ENCODE data around the gene ZNF335.

The ZNF335 gene, protein sequence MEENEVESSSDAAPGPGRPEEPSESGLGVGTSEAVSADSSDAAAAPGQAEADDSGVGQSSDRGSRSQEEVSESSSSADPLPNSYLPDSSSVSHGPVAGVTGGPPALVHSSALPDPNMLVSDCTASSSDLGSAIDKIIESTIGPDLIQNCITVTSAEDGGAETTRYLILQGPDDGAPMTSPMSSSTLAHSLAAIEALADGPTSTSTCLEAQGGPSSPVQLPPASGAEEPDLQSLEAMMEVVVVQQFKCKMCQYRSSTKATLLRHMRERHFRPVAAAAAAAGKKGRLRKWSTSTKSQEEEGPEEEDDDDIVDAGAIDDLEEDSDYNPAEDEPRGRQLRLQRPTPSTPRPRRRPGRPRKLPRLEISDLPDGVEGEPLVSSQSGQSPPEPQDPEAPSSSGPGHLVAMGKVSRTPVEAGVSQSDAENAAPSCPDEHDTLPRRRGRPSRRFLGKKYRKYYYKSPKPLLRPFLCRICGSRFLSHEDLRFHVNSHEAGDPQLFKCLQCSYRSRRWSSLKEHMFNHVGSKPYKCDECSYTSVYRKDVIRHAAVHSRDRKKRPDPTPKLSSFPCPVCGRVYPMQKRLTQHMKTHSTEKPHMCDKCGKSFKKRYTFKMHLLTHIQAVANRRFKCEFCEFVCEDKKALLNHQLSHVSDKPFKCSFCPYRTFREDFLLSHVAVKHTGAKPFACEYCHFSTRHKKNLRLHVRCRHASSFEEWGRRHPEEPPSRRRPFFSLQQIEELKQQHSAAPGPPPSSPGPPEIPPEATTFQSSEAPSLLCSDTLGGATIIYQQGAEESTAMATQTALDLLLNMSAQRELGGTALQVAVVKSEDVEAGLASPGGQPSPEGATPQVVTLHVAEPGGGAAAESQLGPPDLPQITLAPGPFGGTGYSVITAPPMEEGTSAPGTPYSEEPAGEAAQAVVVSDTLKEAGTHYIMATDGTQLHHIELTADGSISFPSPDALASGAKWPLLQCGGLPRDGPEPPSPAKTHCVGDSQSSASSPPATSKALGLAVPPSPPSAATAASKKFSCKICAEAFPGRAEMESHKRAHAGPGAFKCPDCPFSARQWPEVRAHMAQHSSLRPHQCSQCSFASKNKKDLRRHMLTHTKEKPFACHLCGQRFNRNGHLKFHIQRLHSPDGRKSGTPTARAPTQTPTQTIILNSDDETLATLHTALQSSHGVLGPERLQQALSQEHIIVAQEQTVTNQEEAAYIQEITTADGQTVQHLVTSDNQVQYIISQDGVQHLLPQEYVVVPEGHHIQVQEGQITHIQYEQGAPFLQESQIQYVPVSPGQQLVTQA (N-terminal part only)

DNA sequence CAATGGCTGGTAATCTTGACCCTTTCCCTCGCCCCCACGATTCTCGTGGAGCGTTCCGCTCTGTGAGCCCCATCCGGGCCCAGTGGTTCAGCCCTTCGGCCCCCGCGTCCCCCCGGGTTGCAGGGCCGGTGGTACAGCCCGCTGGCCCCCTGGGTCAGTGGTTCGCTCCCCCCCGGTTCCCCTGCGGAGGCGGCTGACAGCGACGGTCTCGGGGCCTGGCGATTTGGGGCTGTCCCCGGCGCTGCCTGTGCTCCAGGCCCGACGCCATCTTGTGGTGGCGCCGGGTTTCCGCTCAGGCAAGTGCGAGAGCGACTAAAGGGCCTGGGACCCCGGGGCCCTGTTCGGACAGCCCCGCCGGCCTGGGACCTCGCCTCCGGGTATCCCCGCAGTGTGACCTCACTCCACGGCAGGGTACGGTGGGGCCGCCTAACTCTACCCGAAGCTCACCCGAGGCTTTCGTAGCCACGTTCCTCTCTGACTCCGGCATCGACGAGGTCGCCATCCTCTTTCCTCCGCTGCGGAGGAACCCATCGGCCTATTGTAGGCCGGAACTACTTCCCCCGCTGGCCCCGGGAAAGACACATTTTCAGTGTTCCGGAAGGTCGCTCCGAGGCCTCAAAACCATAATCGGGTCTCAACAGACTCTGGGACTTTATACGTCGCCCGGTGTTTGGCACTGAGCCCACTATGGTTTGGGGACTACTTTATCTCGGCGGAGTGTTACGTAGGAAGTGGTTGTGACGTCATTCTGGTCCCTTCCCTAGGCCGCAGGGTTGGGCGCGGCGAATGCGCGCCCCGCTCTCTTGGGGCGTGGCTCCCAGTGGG lies at the start of gene ZNF335:
TSS of gene ZNF335 (minus strand) at position 529 of the 825 bp plus-strand sequence. CDS start 793 bp downstream, outside the sequence.
- ATAC-seq: peak; percentile 91
- TF ChIP-seq, protein P1, sequence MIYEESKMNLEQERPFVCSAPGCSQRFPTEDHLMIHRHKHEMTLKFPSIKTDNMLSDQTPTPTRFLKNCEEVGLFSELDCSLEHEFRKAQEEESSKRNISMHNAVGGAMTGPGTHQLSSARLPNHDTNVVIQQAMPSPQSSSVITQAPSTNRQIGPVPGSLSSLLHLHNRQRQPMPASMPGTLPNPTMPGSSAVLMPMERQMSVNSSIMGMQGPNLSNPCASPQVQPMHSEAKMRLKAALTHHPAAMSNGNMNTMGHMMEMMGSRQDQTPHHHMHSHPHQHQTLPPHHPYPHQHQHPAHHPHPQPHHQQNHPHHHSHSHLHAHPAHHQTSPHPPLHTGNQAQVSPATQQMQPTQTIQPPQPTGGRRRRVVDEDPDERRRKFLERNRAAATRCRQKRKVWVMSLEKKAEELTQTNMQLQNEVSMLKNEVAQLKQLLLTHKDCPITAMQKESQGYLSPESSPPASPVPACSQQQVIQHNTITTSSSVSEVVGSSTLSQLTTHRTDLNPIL (CRISPR knock-in tag; IDR thresholded peaks at IDR 0.05; ENCODE audit: low read depth): peak; percentile 70
- TF ChIP-seq ZFP30 (CRISPR knock-in tag; IDR thresholded peaks at IDR 0.05) (no peak), ZC3H10 (CRISPR knock-in tag; IDR thresholded peaks at IDR 0.05) (no peak), ZFP3 (CRISPR knock-in tag; IDR thresholded peaks at IDR 0.05) (peak; percentile 69; the same call in 1 of the 2 replicates), ZNF565 (CRISPR knock-in tag; conservative IDR thresholded peaks at IDR 0.05; ENCODE audit: low read depth) (no peak), TOX (CRISPR knock-in tag; IDR thresholded peaks at IDR 0.05; ENCODE audit: borderline replicate concordance) (no peak), ESRRG (CRISPR knock-in tag; IDR thresholded peaks at IDR 0.05) (peak; percentile 50; the same call in 1 of the 2 replicates), SNAI2 (CRISPR knock-in tag; IDR thresholded peaks at IDR 0.05) (peak; percentile 63), ZNF70 (CRISPR knock-in tag; IDR thresholded peaks at IDR 0.05) (no peak), GLIS3 (CRISPR knock-in tag; IDR thresholded peaks at IDR 0.05) (no peak), CSDC2 (CRISPR knock-in tag; IDR thresholded peaks at IDR 0.05) (no peak; the same call in 1 of the 2 replicates), ISL1 (CRISPR knock-in tag; IDR thresholded peaks at IDR 0.05) (no peak)
- TF ChIP-seq, protein P2, sequence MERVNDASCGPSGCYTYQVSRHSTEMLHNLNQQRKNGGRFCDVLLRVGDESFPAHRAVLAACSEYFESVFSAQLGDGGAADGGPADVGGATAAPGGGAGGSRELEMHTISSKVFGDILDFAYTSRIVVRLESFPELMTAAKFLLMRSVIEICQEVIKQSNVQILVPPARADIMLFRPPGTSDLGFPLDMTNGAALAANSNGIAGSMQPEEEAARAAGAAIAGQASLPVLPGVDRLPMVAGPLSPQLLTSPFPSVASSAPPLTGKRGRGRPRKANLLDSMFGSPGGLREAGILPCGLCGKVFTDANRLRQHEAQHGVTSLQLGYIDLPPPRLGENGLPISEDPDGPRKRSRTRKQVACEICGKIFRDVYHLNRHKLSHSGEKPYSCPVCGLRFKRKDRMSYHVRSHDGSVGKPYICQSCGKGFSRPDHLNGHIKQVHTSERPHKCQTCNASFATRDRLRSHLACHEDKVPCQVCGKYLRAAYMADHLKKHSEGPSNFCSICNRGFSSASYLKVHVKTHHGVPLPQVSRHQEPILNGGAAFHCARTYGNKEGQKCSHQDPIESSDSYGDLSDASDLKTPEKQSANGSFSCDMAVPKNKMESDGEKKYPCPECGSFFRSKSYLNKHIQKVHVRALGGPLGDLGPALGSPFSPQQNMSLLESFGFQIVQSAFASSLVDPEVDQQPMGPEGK (CRISPR knock-in tag; IDR thresholded peaks at IDR 0.05; ENCODE audit: borderline replicate concordance): peak; percentile 93; the same call in 1 of the 2 replicates
- TF ChIP-seq, protein P3, sequence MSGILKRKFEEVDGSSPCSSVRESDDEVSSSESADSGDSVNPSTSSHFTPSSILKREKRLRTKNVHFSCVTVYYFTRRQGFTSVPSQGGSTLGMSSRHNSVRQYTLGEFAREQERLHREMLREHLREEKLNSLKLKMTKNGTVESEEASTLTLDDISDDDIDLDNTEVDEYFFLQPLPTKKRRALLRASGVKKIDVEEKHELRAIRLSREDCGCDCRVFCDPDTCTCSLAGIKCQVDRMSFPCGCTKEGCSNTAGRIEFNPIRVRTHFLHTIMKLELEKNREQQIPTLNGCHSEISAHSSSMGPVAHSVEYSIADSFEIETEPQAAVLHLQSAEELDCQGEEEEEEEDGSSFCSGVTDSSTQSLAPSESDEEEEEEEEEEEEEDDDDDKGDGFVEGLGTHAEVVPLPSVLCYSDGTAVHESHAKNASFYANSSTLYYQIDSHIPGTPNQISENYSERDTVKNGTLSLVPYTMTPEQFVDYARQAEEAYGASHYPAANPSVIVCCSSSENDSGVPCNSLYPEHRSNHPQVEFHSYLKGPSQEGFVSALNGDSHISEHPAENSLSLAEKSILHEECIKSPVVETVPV (CRISPR knock-in tag; IDR thresholded peaks at IDR 0.05): peak; percentile 47; the same call in 1 of the 2 replicates
- TF ChIP-seq, protein P4, sequence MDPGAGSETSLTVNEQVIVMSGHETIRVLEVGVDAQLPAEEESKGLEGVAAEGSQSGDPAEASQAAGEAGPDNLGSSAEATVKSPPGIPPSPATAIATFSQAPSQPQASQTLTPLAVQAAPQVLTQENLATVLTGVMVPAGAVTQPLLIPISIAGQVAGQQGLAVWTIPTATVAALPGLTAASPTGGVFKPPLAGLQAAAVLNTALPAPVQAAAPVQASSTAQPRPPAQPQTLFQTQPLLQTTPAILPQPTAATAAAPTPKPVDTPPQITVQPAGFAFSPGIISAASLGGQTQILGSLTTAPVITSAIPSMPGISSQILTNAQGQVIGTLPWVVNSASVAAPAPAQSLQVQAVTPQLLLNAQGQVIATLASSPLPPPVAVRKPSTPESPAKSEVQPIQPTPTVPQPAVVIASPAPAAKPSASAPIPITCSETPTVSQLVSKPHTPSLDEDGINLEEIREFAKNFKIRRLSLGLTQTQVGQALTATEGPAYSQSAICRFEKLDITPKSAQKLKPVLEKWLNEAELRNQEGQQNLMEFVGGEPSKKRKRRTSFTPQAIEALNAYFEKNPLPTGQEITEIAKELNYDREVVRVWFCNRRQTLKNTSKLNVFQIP (CRISPR knock-in tag; IDR thresholded peaks at IDR 0.05; ENCODE audit: borderline replicate concordance, low read depth): 0 out of 2 replicates have a peak, but pooled peaks have one; percentile 56

DNA sequence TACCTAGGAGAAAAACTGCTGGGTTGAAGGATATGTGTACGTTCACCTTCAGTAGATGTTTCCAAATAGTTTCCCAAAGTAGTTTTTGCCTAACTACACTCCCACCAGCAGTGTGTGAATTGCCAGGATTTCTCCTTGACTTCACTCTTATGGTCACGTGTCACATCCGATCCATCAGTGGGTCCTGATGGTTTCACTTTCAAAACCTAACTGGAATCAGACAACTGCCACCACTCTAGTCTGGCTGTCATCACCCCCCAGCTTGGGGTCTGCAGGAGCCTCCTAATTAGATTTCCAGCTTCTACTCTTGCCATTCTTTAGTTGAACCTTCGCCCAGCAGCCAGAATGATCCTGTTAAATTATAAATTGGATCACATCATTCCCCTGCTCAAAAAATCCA lies 48.6 kb upstream of the ZNF335 start:
- ATAC-seq: no peak
- TF ChIP-seq, protein P1 (CRISPR knock-in tag; IDR thresholded peaks at IDR 0.05; ENCODE audit: low read depth): no peak
- TF ChIP-seq SNAI2 (CRISPR knock-in tag; IDR thresholded peaks at IDR 0.05) (no peak), PPARA (CRISPR knock-in tag; IDR thresholded peaks at IDR 0.05; ENCODE audit: borderline replicate concordance) (no peak), ZC3H10 (CRISPR knock-in tag; IDR thresholded peaks at IDR 0.05) (no peak), BACH2 (CRISPR knock-in tag; IDR thresholded peaks at IDR 0.05; ENCODE audit: borderline replicate concordance) (no peak), ESRRG (CRISPR knock-in tag; IDR thresholded peaks at IDR 0.05) (no peak), TCF4 (CRISPR knock-in tag; IDR thresholded peaks at IDR 0.05; ENCODE audit: borderline replicate concordance) (no peak), ZNF70 (CRISPR knock-in tag; IDR thresholded peaks at IDR 0.05) (no peak)
- TF ChIP-seq, protein P2 (CRISPR knock-in tag; IDR thresholded peaks at IDR 0.05; ENCODE audit: borderline replicate concordance): no peak
- TF ChIP-seq, protein P5, sequence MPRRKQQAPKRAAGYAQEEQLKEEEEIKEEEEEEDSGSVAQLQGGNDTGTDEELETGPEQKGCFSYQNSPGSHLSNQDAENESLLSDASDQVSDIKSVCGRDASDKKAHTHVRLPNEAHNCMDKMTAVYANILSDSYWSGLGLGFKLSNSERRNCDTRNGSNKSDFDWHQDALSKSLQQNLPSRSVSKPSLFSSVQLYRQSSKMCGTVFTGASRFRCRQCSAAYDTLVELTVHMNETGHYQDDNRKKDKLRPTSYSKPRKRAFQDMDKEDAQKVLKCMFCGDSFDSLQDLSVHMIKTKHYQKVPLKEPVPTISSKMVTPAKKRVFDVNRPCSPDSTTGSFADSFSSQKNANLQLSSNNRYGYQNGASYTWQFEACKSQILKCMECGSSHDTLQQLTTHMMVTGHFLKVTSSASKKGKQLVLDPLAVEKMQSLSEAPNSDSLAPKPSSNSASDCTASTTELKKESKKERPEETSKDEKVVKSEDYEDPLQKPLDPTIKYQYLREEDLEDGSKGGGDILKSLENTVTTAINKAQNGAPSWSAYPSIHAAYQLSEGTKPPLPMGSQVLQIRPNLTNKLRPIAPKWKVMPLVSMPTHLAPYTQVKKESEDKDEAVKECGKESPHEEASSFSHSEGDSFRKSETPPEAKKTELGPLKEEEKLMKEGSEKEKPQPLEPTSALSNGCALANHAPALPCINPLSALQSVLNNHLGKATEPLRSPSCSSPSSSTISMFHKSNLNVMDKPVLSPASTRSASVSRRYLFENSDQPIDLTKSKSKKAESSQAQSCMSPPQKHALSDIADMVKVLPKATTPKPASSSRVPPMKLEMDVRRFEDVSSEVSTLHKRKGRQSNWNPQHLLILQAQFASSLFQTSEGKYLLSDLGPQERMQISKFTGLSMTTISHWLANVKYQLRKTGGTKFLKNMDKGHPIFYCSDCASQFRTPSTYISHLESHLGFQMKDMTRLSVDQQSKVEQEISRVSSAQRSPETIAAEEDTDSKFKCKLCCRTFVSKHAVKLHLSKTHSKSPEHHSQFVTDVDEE (CRISPR knock-in tag; IDR thresholded peaks at IDR 0.05): no peak
